Skeletal muscle satellite cell (primary cell): ENCODE results near the gene FAM117B.
"Not testable (repeated sequence)": the region's sequence is repeated elsewhere in the genome, so short reads cannot be mapped to it uniquely, and the experiment has no call there.

Experiments
- H3K27me3 ChIP-seq: 2 replicates; pipeline ENCODE4 v1.7.0; 2013; ENCODE audit warnings: low read length; ENCODE audit not compliant: control insufficient read depth, insufficient read depth
- H3K36me3 ChIP-seq: 2 replicates; pipeline ENCODE4 v1.7.0; 2013; ENCODE audit warnings: mild to moderate bottlenecking, control low read depth, low read length; ENCODE audit not compliant: insufficient read depth
- H3K4me1 ChIP-seq: 2 replicates; pipeline ENCODE4 v1.7.0; 2013; ENCODE audit warnings: low read length; ENCODE audit not compliant: control insufficient read depth, insufficient read depth
- H3K4me2 ChIP-seq: 2 replicates; pipeline ENCODE4 v1.7.0; 2013; ENCODE audit warnings: mild to moderate bottlenecking, low read length
- H3K4me3 ChIP-seq: 2 replicates; pipeline ENCODE4 v1.7.0; 2013; ENCODE audit warnings: low read length
- H3K9ac ChIP-seq: 2 replicates; pipeline ENCODE4 v1.7.0; 2013; ENCODE audit warnings: mild to moderate bottlenecking, low read depth, low read length, moderate library complexity
- H3K9me3 ChIP-seq: replicated peaks from 2 replicates; pipeline ENCODE4 v1.7.0; 2013; ENCODE audit warnings: mild to moderate bottlenecking, control low read depth, low read length

FAM117B gene

GRCh38 chr2:202642567-202642966 lies 7.8 kb downstream of the FAM117B start:
- Histone ChIP-seq H3K9me3 (no peaks in the 10 kb centered on the region), H3K27me3 (no peaks in the 10 kb centered on the region), H3K4me2 (no peak overlapping the region), H3K4me3 (no peak overlapping the region), H3K9ac (no peak overlapping the region), H3K4me1 (no peaks in the 10 kb centered on the region), H3K36me3 (no peaks in the 10 kb centered on the region)

GRCh38 chr2:202643012-202643858 lies 8.5 kb downstream of the FAM117B start:
- H3K36me3 ChIP-seq = no peaks in the 10 kb centered on the region
- no peak overlapping the region for H3K4me2 ChIP-seq
- H3K4me1 ChIP-seq = no peaks in the 10 kb centered on the region
- H3K4me3 ChIP-seq = no peak overlapping the region
- no peaks in the 10 kb centered on the region for H3K27me3 ChIP-seq
- no peaks in the 10 kb centered on the region for H3K9me3 ChIP-seq
- no peak overlapping the region for H3K9ac ChIP-seq

- Histone ChIP-seq H3K36me3 (no peaks in the 10 kb centered on the region), H3K9me3 (no peaks in the 10 kb centered on the region), H3K9ac (no peak overlapping the region), H3K27me3 (no peaks in the 10 kb centered on the region), H3K4me1 (no peaks in the 10 kb centered on the region), H3K4me2 (no peak overlapping the region), H3K4me3 (no peak overlapping the region)
Observed at GRCh38 chr2:202652119-202652518, 17.4 kb downstream of the FAM117B start.

- no peaks in the 10 kb centered on the region for H3K27me3 ChIP-seq
- no peak overlapping the region for H3K9ac ChIP-seq
- no peaks in the 10 kb centered on the region for H3K9me3 ChIP-seq
- H3K4me1 ChIP-seq = no peaks in the 10 kb centered on the region
- H3K36me3 ChIP-seq = no peaks in the 10 kb centered on the region
- no peak overlapping the region for H3K4me3 ChIP-seq
- no peak overlapping the region for H3K4me2 ChIP-seq
Observed at GRCh38 chr2:202653890-202654289, 19.1 kb downstream of the FAM117B start.

- Histone ChIP-seq H3K4me2 (no peak overlapping the region), H3K9ac (no peak overlapping the region), H3K27me3 (no peaks in the 10 kb centered on the region), H3K36me3 (no peaks in the 10 kb centered on the region), H3K4me3 (no peak overlapping the region), H3K4me1 (no peaks in the 10 kb centered on the region), H3K9me3 (no peaks in the 10 kb centered on the region)
Observed at GRCh38 chr2:202657876-202658275, 23.1 kb downstream of the FAM117B start.

- no peaks in the 10 kb centered on the region for H3K27me3 ChIP-seq
- no peaks in the 10 kb centered on the region for H3K9me3 ChIP-seq
- H3K9ac ChIP-seq = no peak overlapping the region
- H3K4me2 ChIP-seq = no peak overlapping the region
- no peaks in the 10 kb centered on the region for H3K36me3 ChIP-seq
- no peak overlapping the region for H3K4me3 ChIP-seq
- no peaks in the 10 kb centered on the region for H3K4me1 ChIP-seq
Observed at GRCh38 chr2:202660796-202661195, 26.0 kb downstream of the FAM117B start.

GRCh38 chr2:202669841-202670240 lies 35.1 kb downstream of the FAM117B start:
- Histone ChIP-seq H3K4me3 (no peak overlapping the region), H3K9me3 (no peaks in the 10 kb centered on the region), H3K4me1 (peaks cover 12% of the 10 kb centered on the region), H3K9ac (no peak overlapping the region), H3K4me2 (no peak overlapping the region), H3K27me3 (no peaks in the 10 kb centered on the region), H3K36me3 (no peaks in the 10 kb centered on the region)

- H3K4me1 ChIP-seq = peaks cover 12% of the 10 kb centered on the region
- H3K27me3 ChIP-seq = no peaks in the 10 kb centered on the region
- H3K4me2 ChIP-seq = no peak overlapping the region
- no peak overlapping the region for H3K4me3 ChIP-seq
- H3K9me3 ChIP-seq = no peaks in the 10 kb centered on the region
- H3K9ac ChIP-seq = no peak overlapping the region
- no peaks in the 10 kb centered on the region for H3K36me3 ChIP-seq
Observed at GRCh38 chr2:202671317-202672035, 36.7 kb downstream of the FAM117B start.

- not testable (repeated sequence) for H3K36me3 ChIP-seq, H3K4me1 ChIP-seq, H3K9me3 ChIP-seq, H3K9ac ChIP-seq, H3K4me2 ChIP-seq, H3K4me3 ChIP-seq, H3K27me3 ChIP-seq
Observed at GRCh38 chr2:202675097-202675496, 40.3 kb downstream of the FAM117B start.

GRCh38 chr2:202679980-202680379 lies 45.2 kb downstream of the FAM117B start:
- H3K36me3 ChIP-seq = no peaks in the 10 kb centered on the region
- H3K4me2 ChIP-seq = no peak overlapping the region
- no peaks in the 10 kb centered on the region for H3K4me1 ChIP-seq
- H3K9ac ChIP-seq = no peak overlapping the region
- H3K4me3 ChIP-seq = no peak overlapping the region
- H3K27me3 ChIP-seq = no peaks in the 10 kb centered on the region
- no peaks in the 10 kb centered on the region for H3K9me3 ChIP-seq

- Histone ChIP-seq H3K4me2 (no peak overlapping the region), H3K9ac (no peak overlapping the region), H3K4me3 (no peak overlapping the region), H3K27me3 (no peaks in the 10 kb centered on the region), H3K9me3 (no peaks in the 10 kb centered on the region), H3K4me1 (no peaks in the 10 kb centered on the region), H3K36me3 (no peaks in the 10 kb centered on the region)
Observed at GRCh38 chr2:202680512-202680911, 45.7 kb downstream of the FAM117B start.
